Natural killer cell (primary cell): ENCODE data around the gene DPEP3. TPM values are rescaled to one million over a fixed set of nuclear protein-coding genes. Genes with fewer than 3 reads are reported as not detected.

Experiments used
- ATAC-seq, 3 donors: fragments of 150-1000 bp in 2 of 3; fragments of 200-7000 bp in 1 of 3; cut with Tn5 transposase; 1 replicate in 1 of 3; 2 replicates in 2 of 3; pipeline ENCODE4 v1.10.0; 2021; ENCODE audit warnings: mild to moderate bottlenecking in 2 of 3, moderate library complexity in 2 of 3
- DNase-seq, 2 donors: peaks; one replicate each; pipeline versions ENCODE4 v3.0.0 to v3.0.0-alpha.2; 2013 to 2021; ENCODE audit warnings: mixed read lengths in 1 of 2
- H3K27ac ChIP-seq: one replicate; pipeline ENCODE4 v1.5.1; 2013; ENCODE audit warnings: mild to moderate bottlenecking, low read length
- H3K27me3 ChIP-seq: one replicate; pipeline ENCODE4 v1.6.1; 2013; ENCODE audit warnings: low read length; ENCODE audit not compliant: control insufficient read depth, insufficient read depth
- H3K36me3 ChIP-seq: one replicate; pipeline ENCODE4 v1.6.1; 2013; ENCODE audit warnings: low read length; ENCODE audit not compliant: control insufficient read depth, insufficient read depth
- H3K4me1 ChIP-seq: one replicate; pipeline ENCODE4 v1.6.1; 2013; ENCODE audit warnings: low read length; ENCODE audit not compliant: control insufficient read depth, insufficient read depth
- H3K4me3 ChIP-seq: one replicate; pipeline ENCODE4 v1.5.1; 2013; ENCODE audit warnings: low read length
- H3K9me3 ChIP-seq: one replicate; pipeline ENCODE4 v1.6.1; 2013; ENCODE audit warnings: low read length; ENCODE audit not compliant: control insufficient read depth, insufficient read depth
- H3K27ac Mint-ChIP-seq, 2 donors: one replicate each; pipeline ENCODE4 v1.8.0; 2022; ENCODE audit warnings: mild to moderate bottlenecking in 2 of 2, mixed read lengths in 2 of 2, moderate library complexity in 1 of 2
- H3K27me3 Mint-ChIP-seq, 2 donors: one replicate each; pipeline ENCODE4 v1.8.0; 2022; ENCODE audit warnings: low read depth in 2 of 2, mixed read lengths in 2 of 2
- H3K36me3 Mint-ChIP-seq: one replicate; pipeline ENCODE4 v1.8.0; 2022; ENCODE audit warnings: mixed read lengths
- H3K4me1 Mint-ChIP-seq, 2 donors: one replicate each; pipeline ENCODE4 v1.8.0; 2022; ENCODE audit warnings: mixed read lengths in 2 of 2
- H3K4me3 Mint-ChIP-seq: one replicate; pipeline ENCODE4 v1.8.0; 2022; ENCODE audit warnings: mild to moderate bottlenecking, moderate library complexity, mixed read lengths
- H3K9me3 Mint-ChIP-seq, 2 donors: one replicate each; pipeline ENCODE4 v1.8.0; 2022; ENCODE audit warnings: mixed read lengths in 2 of 2
- CTCF ChIP-seq: fragments of 200-600 bp; IDR thresholded peaks from one replicate; pipeline ENCODE4 v1.8.0; 2022; ENCODE audit warnings: antibody characterized with exemption
- WGBS: methylation state at CpG from one replicate; pipeline ENCODE4 v1.1.7; 2013; ENCODE audit warnings: missing lambda C conversion rate; ENCODE audit not compliant: insufficient coverage; 5-methylcytosine and 5-hydroxymethylcytosine counted together
- intact Hi-C: fragments of 100-400 bp; cut with micrococcal nuclease; formaldehyde crosslinking; loops from one replicate; pipeline ENCODE4 v1.14.2; 2022
- total RNA-seq, 4 donors: library from RNA; stranded (reverse); fragments of 120-200 nt in 1 of 4; gene quantifications; one replicate each; pipeline versions ENCODE4 v1.2.3 to v1.2.4, GENCODE V29; 2013 to 2022

DPEP3 gene
- total RNA-seq, 3 donors from 2014 or later (not counting 1 experiment from before 2014, with no cell fraction given): 0.53 to 1.00 (median 0.96) TPM

GRCh38 chr16:67986949-67987348, 6.7 kb upstream of the DPEP3 start:
- no peaks in the 10 kb centered on the region for H3K9me3 Mint-ChIP-seq
- peaks cover 49% of the 10 kb centered on the region for H3K4me1 ChIP-seq
- peaks cover 9% of the 10 kb centered on the region for H3K36me3 ChIP-seq
- DNase-seq: no peak
- WGBS: 93% methylated on average over 4 of the region's 5 CpGs
- no peaks in the 10 kb centered on the region for H3K27me3 Mint-ChIP-seq
- H3K9me3 ChIP-seq: no peaks in the 10 kb centered on the region
- H3K4me1 Mint-ChIP-seq: peaks cover 25 to 33% of the 10 kb centered on the region in 2 donors
- H3K4me3 ChIP-seq: no peak overlapping the region
- no peaks in the 10 kb centered on the region for H3K36me3 Mint-ChIP-seq
- no peak for TF ChIP-seq CTCF
- no peak for ATAC-seq
- H3K4me3 Mint-ChIP-seq: no peak overlapping the region
- no peak overlapping the region for H3K27ac ChIP-seq
- H3K27me3 ChIP-seq: no peaks in the 10 kb centered on the region
- H3K27ac Mint-ChIP-seq: no peak overlapping the region
- intact Hi-C loops: no loop called here

- peak overlapping the region in 1 of 2 donors; percentile 90 for H3K27ac Mint-ChIP-seq
- H3K36me3 ChIP-seq: no peaks in the 10 kb centered on the region
- H3K27ac ChIP-seq: no peak overlapping the region
- H3K4me3 Mint-ChIP-seq: no peak overlapping the region
- H3K36me3 Mint-ChIP-seq: no peaks in the 10 kb centered on the region
- DNase-seq (no peak), ATAC-seq (no peak)
- no peaks in the 10 kb centered on the region for H3K27me3 ChIP-seq
- peaks cover 16% of the 10 kb centered on the region in 2 donors for H3K4me1 Mint-ChIP-seq
- peaks cover 32% of the 10 kb centered on the region for H3K4me1 ChIP-seq
- no peak for TF ChIP-seq CTCF
- H3K4me3 ChIP-seq: no peak overlapping the region
- H3K27me3 Mint-ChIP-seq: no peaks in the 10 kb centered on the region
- WGBS: 97% methylated on average over 44 of the region's 49 CpGs
- intact Hi-C loops: no loop called here
- H3K9me3 Mint-ChIP-seq: no peaks in the 10 kb centered on the region
- no peaks in the 10 kb centered on the region for H3K9me3 ChIP-seq
Measured at GRCh38 chr16:67982011-67982696, 1.9 kb upstream of the DPEP3 start.

DNA sequence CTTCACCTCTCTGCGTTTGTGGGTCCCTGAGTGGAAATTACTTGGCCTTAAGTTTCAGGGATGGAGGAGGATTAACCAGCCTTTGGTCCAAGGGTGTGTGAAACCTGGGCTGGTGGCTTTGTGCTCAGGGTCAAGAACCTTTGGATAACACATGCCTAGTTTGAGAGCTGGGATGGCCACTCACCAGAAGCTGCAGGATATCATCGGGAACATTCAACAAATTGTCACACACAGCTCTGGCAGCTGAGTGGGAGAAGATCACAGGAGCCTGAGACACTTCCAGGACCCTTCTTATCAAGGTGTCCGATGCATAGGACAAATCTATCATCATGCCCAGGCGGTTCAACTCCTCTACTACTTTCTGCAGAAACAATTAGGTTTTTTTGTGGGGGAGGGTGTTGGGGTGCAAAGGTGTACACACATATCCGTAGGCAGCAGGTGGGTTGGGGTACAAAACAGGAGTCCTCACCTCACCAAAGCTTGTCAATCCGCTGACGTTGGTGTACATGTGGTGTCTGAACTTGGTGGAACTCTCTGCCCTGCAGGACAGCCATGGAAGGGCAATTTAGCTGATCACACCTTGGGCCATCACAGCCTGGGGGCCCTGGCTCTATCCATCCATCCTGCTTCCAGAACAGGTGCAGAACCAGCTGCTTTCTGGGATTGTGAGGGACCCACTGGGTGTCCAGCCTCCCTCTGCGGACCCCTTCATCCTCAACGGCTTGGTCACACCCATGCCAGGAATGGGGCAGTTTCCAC, 2.7 kb downstream of the DPEP3 start:
- DNase-seq (no peak), ATAC-seq (no peak)
- Mint-ChIP-seq H3K9me3 (no peaks in the 10 kb centered on the region), H3K4me1 (no peaks in the 10 kb centered on the region), H3K27me3 (no peaks in the 10 kb centered on the region), H3K27ac (no peak overlapping the region), H3K4me3 (no peak overlapping the region), H3K36me3 (no peaks in the 10 kb centered on the region)
- WGBS: 88% methylated on average over 8 of the region's 9 CpGs
- Histone ChIP-seq H3K27me3 (no peaks in the 10 kb centered on the region), H3K4me1 (no peaks in the 10 kb centered on the region), H3K4me3 (no peak overlapping the region), H3K36me3 (no peaks in the 10 kb centered on the region), H3K9me3 (no peaks in the 10 kb centered on the region), H3K27ac (no peak overlapping the region)
- intact Hi-C loops: no loop called here
- TF ChIP-seq CTCF: no peak
